GM23248 (cell line): ENCODE measurements around the gene COBLL1. TPM values are rescaled to one million over a fixed set of nuclear protein-coding genes. Genes with fewer than 3 reads are reported as not detected.

Source experiments
- DNase-seq: peaks from one replicate; pipeline ENCODE4 v3.0.0-alpha.2; 2015
- H2AFZ ChIP-seq: fragments of 200-600 bp; sonication (generic); 2 replicates; pipeline ENCODE4 v1.6.1; 2016; ENCODE audit warnings: antibody characterized with exemption
- H3F3A ChIP-seq: fragments of 200-600 bp; sonication (generic); 2 replicates; pipeline ENCODE4 v1.6.1; 2016; ENCODE audit warnings: mild to moderate bottlenecking, antibody characterized with exemption, mixed run types; ENCODE audit not compliant: insufficient read depth
- H3K27ac ChIP-seq: fragments of 200-600 bp; sonication (generic); 2 replicates; pipeline ENCODE4 v1.5.1; 2016; ENCODE audit warnings: mild to moderate bottlenecking
- H3K27me3 ChIP-seq: fragments of 200-600 bp; sonication (generic); replicated peaks from 2 replicates; pipeline ENCODE4 v1.6.1; 2016; ENCODE audit warnings: mild to moderate bottlenecking; ENCODE audit not compliant: insufficient read depth
- H3K36me3 ChIP-seq: fragments of 200-600 bp; sonication (generic); 2 replicates; pipeline ENCODE4 v1.6.1; 2016; ENCODE audit warnings: low read depth, mild to moderate bottlenecking
- H3K4me1 ChIP-seq: fragments of 200-600 bp; sonication (generic); 2 replicates; pipeline ENCODE4 v1.6.1; 2016; ENCODE audit warnings: mild to moderate bottlenecking; ENCODE audit not compliant: insufficient read depth
- H3K4me2 ChIP-seq: fragments of 200-600 bp; sonication (generic); one replicate; pipeline ENCODE4 v1.6.1; 2016; ENCODE audit warnings: mild to moderate bottlenecking; ENCODE audit not compliant: unreplicated experiment
- H3K4me3 ChIP-seq: fragments of 200-600 bp; sonication (generic); 2 replicates; pipeline ENCODE4 v1.5.1; 2016; ENCODE audit warnings: mild to moderate bottlenecking
- H3K79me2 ChIP-seq: fragments of 200-600 bp; sonication (generic); 2 replicates; pipeline ENCODE4 v1.6.1; 2016; ENCODE audit warnings: mild to moderate bottlenecking; ENCODE audit not compliant: insufficient read depth
- H3K9ac ChIP-seq: fragments of 200-600 bp; sonication (generic); 2 replicates; pipeline ENCODE4 v1.6.1; 2016; ENCODE audit warnings: mild to moderate bottlenecking
- H3K9me2 ChIP-seq: fragments of 200-600 bp; sonication (generic); 2 replicates; pipeline ENCODE4 v1.6.1; 2016; ENCODE audit warnings: mixed run types, mild to moderate bottlenecking, moderate library complexity; ENCODE audit not compliant: insufficient read depth
- H3K9me3 ChIP-seq: fragments of 200-600 bp; sonication (generic); one replicate; pipeline ENCODE4 v1.6.1; 2017; ENCODE audit warnings: low read depth
- H4K20me1 ChIP-seq: fragments of 200-600 bp; sonication (generic); 2 replicates; pipeline ENCODE4 v1.6.0; 2016; ENCODE audit not compliant: insufficient read depth
- EZH2 ChIP-seq: fragments of 200-600 bp; sonication (generic); IDR thresholded peaks from 2 replicates; pipeline ENCODE4 v1.6.1; 2018; ENCODE audit warnings: antibody characterized with exemption, mild to moderate bottlenecking; ENCODE audit not compliant: insufficient read depth, poor library complexity, severe bottlenecking
- EZH2phosphoT487 ChIP-seq: fragments of 200-600 bp; sonication (generic); IDR thresholded peaks from 2 replicates; pipeline ENCODE4 v1.6.1; 2018; ENCODE audit warnings: antibody characterized with exemption, moderate library complexity, mild to moderate bottlenecking, low read depth; ENCODE audit not compliant: insufficient read depth
- WGBS, 2 experiments: methylation state at CpG; one replicate each; pipeline ENCODE4 v1.1.6; 2015 to 2017; ENCODE audit warnings: low lambda C conversion rate in 2 of 2, low coverage in 1 of 2; ENCODE audit errors: missing lambda C conversion rate in 2 of 2; 5-methylcytosine and 5-hydroxymethylcytosine counted together
- in situ Hi-C: fragments of 300-500 bp; cut with MboI; formaldehyde crosslinking; loops from 2 replicates; pipeline ENCODE4 v1.15.0; 2020
- polyA plus RNA-seq: library from polyadenylated mRNA; unstranded; fragments of >200 nt; fragmentation: Nextera tagmentation; extraction: Ambion mirVana; gene quantifications from 2 replicates; pipeline ENCODE4 v1.2.1, GENCODE V29; 2016
- total RNA-seq: library from RNA; depleted of rRNA; stranded (reverse); fragments of >200 nt; shearing (Covaris generic); gene quantifications from 2 replicates; pipeline ENCODE4 v1.2.3, GENCODE V29; 2014

Gene COBLL1
- total and polyA plus RNA-seq, 2 experiments from 2014 or later, result 1.8 to 2.2 TPM

DNA sequence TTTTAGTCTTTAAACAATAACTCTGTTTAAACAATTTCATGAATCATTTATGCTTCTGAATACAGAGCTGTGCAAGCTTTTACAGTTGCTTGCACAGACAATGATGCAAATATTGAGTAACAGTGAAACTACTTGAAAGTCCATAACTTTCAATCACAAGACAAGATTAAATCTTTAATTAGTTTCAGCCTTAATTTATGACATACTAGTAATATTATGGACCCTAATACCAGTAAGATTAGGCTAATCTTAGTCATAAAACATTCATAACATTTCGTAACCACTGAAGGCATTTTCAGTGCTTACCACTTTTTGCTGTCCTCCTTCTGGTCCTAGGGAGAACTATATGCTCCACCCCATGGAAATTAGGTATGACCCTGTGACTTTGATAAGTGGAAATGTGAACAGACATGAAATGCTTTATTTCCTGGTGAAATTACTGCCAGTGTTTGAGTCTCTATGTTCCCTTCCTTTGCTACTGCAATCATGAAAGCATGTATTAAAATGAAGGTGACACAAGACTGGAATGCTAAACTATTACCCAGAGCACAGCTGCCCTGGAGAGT is 1.8 kb upstream of the COBLL1 start:
- no peak overlapping the region for H2AFZ ChIP-seq
- no peaks in the 10 kb centered on the region for H3K9me2 ChIP-seq
- DNase-seq, result peak; percentile 51
- H4K20me1 ChIP-seq, result no peaks in the 10 kb centered on the region
- no peaks in the 10 kb centered on the region for H3K79me2 ChIP-seq
- H3K36me3 ChIP-seq, result no peaks in the 10 kb centered on the region
- H3F3A ChIP-seq, result peaks cover 11% of the 10 kb centered on the region
- H3K9me3 ChIP-seq, result no peaks in the 10 kb centered on the region
- H3K27ac ChIP-seq, result no peak overlapping the region
- no peak overlapping the region for H3K4me3 ChIP-seq
- H3K27me3 ChIP-seq, result no peaks in the 10 kb centered on the region
- in situ Hi-C loops, result no loop called here
- H3K9ac ChIP-seq, result no peak overlapping the region
- H3K4me2 ChIP-seq, result peak overlapping the region; percentile 8
- WGBS, 2 experiments, result 11% methylated on average over 1 of the region's 1 CpG
- TF ChIP-seq EZH2, result no peak
- no peak for TF ChIP-seq EZH2phosphoT487
- H3K4me1 ChIP-seq, result peaks cover 18% of the 10 kb centered on the region

- in situ Hi-C loops, result no loop called here
- 45 to 47% methylated on average over 8 of the region's 8 CpGs for WGBS, 2 experiments
- H2AFZ ChIP-seq, result no peak overlapping the region
Measured at GRCh38 chr2:164842624-164842966, 972 bp upstream of the COBLL1 start.

DNA sequence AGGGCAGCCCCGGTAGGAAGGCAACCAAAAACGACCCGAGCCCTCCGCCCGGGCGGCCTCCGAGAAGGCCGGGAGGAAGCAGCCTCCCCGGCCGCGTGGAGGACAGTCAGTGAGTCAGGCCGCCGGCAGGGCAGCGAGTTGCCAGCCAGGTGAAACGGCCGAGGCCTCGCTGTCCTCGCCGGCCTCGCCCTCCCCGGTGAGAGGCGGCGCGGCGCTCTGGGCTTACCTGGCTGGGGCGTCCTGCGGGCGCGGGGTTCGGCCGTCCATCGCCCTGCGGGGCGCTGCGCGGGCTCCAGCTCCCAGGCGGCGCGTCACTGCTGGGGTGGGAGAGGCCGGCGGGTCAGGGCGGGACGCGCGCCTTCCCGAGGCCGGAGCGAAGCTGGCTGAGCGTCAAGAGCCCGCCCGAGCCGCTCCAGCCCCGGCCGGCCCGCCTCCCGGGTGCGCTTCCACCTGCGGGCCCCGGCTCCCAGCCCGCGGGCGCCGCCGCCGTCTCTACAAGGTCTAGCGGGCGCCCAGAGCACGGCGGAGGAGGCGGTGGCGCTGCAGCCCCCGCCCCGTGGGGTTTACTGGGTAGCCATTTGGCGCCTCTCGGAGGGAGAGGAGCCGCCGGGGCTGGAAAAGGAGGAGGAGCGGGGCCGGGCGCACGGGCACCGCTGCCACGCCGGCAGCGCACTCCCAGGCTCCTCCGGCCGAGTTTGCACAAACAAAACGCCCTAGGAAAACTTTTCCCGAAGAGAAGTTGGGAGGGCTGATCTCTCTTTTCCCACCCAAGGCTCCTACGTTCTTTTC is 499 bp downstream of the COBLL1 start:
- H3K9me3 ChIP-seq, result no peaks in the 10 kb centered on the region
- no peaks in the 10 kb centered on the region for H3K9me2 ChIP-seq
- no peaks in the 10 kb centered on the region for H4K20me1 ChIP-seq
- no peak for TF ChIP-seq EZH2
- no peak for TF ChIP-seq EZH2phosphoT487
- peak overlapping the region; percentile 75 for H3K9ac ChIP-seq
- H3K4me2 ChIP-seq, result peak overlapping the region; percentile 79
- DNase-seq, result peak; percentile 77
- peak overlapping the region; percentile 83 for H2AFZ ChIP-seq
- in situ Hi-C loops, result no loop called here
- H3K4me1 ChIP-seq, result peaks cover 18% of the 10 kb centered on the region
- H3K27me3 ChIP-seq, result no peaks in the 10 kb centered on the region
- H3K79me2 ChIP-seq, result no peaks in the 10 kb centered on the region
- peak overlapping the region; percentile 79 for H3K4me3 ChIP-seq
- H3F3A ChIP-seq, result peaks cover 11% of the 10 kb centered on the region
- H3K36me3 ChIP-seq, result no peaks in the 10 kb centered on the region
- H3K27ac ChIP-seq, result peak overlapping the region; percentile 8; the same call in 1 of the 2 replicates
- WGBS, 2 experiments, result 0 to 3% methylated on average over 47 to 75 of the region's 90 CpGs

More at GRCh38 chr2:164842624-164842966, 972 bp upstream of the COBLL1 start:
- no peak for TF ChIP-seq EZH2phosphoT487
- no peak for TF ChIP-seq EZH2
- Histone ChIP-seq H3K4me1 (peaks cover 18% of the 10 kb centered on the region), H3K9me3 (no peaks in the 10 kb centered on the region), H3K9me2 (no peaks in the 10 kb centered on the region), H3K9ac (no peak overlapping the region), H3F3A (peaks cover 11% of the 10 kb centered on the region), H4K20me1 (no peaks in the 10 kb centered on the region), H3K79me2 (no peaks in the 10 kb centered on the region), H3K27ac (no peak overlapping the region), H3K27me3 (no peaks in the 10 kb centered on the region), H3K4me2 (peak overlapping the region; percentile 79), H3K4me3 (peak overlapping the region; percentile 79; the same call in 1 of the 2 replicates), H3K36me3 (no peaks in the 10 kb centered on the region)
- DNase-seq, result no peak

DNA sequence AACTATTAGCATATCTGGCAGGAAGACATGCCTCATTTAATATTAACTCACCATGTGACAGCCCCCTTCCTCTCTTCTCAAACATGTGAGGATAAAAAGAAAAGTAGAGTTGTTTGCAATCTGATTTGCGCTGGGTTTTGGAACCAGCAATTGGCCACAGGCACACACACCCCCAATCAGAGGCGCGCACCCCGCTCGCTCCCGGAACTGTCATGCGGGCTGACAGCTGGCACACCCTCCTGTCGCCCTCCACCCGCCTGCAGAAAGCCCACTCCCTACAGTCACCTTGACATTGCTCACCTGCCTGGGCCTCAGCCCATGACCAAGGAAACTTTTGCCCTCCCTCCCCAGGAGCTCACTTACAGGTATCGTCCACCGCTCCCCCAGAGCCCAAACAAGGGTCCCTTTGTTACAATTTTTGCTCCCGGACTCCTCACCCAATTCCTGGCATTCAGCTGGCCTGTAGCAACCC is 1.1 kb downstream of the COBLL1 start:
- peaks cover 11% of the 10 kb centered on the region for H3F3A ChIP-seq
- H3K9me3 ChIP-seq, result no peaks in the 10 kb centered on the region
- H3K4me3 ChIP-seq, result peak overlapping the region; percentile 79
- H3K9me2 ChIP-seq, result no peaks in the 10 kb centered on the region
- DNase-seq, result peak; percentile 29
- peaks cover 18% of the 10 kb centered on the region for H3K4me1 ChIP-seq
- H3K79me2 ChIP-seq, result no peaks in the 10 kb centered on the region
- no peaks in the 10 kb centered on the region for H3K36me3 ChIP-seq
- 5 to 6% methylated on average over 12 of the region's 12 CpGs for WGBS, 2 experiments
- no peak overlapping the region for H3K27ac ChIP-seq
- no peaks in the 10 kb centered on the region for H4K20me1 ChIP-seq
- H3K4me2 ChIP-seq, result peak overlapping the region; percentile 79
- H3K9ac ChIP-seq, result peak overlapping the region; percentile 75
- no peaks in the 10 kb centered on the region for H3K27me3 ChIP-seq
- H2AFZ ChIP-seq, result peak overlapping the region; percentile 83
- in situ Hi-C loops, result no loop called here
- TF ChIP-seq EZH2phosphoT487 (no peak), EZH2 (no peak)
